GM19193 (cell line): ENCODE data around the gene SLC2A6.

ENCODE experiments used
- POLR2A ChIP-seq: IDR thresholded peaks from 4 replicates; pipeline ENCODE4 v1.6.1; 2011; ENCODE audit not compliant: insufficient read depth, insufficient read length; ENCODE audit errors: extremely low read depth

The SLC2A6 gene

GRCh38 chr9:133477461-133477860, 1.4 kb downstream of the SLC2A6 start:
- no peak for TF ChIP-seq POLR2A

DNA sequence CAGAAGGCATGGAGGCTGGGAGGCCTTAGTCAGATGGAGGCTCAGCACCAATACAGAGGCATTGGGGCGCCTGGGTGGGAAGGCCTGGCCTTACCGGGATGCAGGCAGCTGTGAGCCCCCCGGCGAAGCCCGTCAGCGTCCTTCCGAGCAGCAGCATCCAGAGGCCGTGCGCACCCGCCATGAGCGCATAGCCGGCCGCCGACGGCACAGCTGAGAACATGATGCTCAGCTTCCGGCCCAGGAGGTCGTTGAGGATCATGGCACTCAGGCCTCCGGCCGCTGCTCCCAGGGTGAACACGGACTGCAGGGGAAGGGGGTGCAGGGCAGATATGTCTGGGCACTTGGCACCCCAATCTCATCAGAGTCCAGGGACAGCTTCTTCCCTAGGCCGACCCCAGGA, 2.0 kb downstream of the SLC2A6 start:
- TF ChIP-seq POLR2A = no peak

GRCh38 chr9:133476036-133476931, 2.6 kb downstream of the SLC2A6 start:
- TF ChIP-seq POLR2A = no peak

GRCh38 chr9:133475292-133476012, 3.4 kb downstream of the SLC2A6 start:
- no peak for TF ChIP-seq POLR2A

DNA sequence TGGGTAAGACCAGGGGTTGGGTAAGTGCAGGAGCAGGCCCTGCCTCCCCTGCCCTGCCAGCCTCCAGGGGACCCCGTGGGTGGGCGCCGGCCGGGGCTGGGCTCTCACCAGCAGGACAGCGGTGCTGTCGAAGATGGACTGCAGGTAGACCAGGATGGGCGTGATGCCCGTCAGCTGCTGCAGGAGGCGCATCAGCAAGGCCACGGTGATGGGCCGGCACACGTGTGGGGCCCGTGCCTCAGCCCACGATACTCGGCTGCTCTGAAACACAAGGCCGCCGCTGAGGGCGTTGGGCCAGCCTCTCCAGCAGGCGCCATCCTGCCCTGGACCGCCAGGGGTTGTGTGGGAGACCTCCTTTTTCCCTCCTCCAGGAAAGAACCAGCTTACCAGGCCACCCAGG, 4.0 kb downstream of the SLC2A6 start:
- TF ChIP-seq POLR2A = no peak

DNA sequence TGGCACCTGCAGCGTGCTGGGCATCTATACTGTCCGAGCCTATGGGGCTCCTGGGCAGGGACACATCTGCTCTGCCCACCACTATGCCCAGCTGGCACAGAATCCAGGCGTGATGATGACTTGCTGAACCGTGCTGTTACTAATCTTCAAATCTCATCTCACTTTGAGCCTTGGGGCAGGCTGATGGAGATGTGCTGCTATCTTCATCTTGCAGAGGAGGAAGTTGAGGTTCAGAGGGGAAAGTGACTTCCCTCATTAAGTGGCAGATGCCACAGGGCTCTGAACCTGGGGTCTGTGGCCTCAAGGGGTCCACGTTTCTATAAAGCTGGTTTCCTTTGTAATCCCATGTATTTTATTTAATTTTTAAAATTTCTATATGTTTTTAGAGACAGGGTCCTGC, 4.7 kb downstream of the SLC2A6 start:
- no peak for TF ChIP-seq POLR2A

GRCh38 chr9:133473743-133474142, 5.2 kb downstream of the SLC2A6 start:
- no peak for TF ChIP-seq POLR2A

GRCh38 chr9:133472753-133473378, 6.0 kb downstream of the SLC2A6 start:
- no peak for TF ChIP-seq POLR2A

DNA sequence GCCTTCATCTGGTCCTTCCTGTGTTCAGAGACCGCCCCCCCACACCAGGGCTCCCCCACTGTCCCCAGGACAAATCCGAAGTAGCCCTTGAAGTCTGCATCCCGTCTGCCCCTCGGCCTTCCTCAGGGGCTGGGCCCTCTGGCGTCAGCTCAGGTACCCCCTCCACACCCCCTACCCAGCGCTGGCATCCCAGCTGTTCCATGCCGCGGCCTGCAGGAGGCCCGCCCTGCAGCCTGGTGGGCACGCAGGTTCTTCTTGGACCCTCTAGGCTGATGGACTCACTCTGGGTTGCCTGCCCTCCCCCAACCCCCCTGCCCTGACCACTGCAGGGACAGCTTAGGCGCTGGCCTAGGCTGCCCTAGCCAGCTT, 6.6 kb downstream of the SLC2A6 start:
- no peak for TF ChIP-seq POLR2A

- no peak for TF ChIP-seq POLR2A
These were observed 7.2 kb downstream of the SLC2A6 start for GRCh38 chr9:133471551-133472276.

DNA sequence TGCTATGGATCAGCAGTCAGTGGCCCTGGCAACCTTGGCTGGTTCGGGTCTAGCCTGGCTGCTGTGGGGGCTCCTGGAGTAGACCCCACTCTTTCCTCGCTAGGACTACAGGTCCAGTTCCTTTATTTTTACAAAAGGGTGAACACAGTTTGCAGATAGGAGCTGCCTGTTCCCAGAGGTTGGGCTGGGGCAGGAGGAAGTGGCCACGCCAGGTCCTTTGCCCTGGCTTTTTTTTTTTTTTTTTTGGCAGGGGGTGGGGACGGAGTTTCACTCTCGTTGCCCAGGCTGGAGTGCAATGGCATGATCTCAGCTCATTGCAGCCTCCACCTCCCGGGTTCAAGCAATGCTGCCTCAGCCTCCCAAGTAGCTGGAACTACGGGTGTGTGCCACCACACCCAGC, 7.9 kb downstream of the SLC2A6 start:
- TF ChIP-seq POLR2A = no peak

DNA sequence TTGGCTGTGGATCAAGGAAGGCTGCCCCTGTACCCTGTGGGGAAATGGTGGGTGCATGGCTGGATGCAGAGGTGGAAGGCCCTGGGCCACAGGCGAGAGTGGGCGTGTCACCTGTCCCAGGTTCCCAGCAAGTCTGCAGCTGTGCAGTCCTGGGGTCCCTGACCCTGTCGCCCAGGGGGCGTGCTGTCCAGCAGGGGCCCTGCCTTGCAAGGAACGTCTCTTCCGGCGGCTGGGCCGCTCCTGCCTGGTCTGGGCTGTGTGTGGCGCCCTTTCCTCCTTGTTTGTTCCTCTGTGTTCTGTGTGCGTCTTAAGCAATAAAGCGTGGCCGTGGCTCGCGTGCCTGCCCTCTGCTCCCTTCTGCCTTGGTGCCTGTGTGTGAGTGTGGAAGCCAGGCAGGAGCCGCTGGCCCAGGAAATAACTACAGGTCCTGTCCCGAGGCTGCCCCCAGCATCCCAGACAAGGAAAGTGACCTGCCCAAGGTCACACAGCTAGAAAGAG, 8.4 kb downstream of the SLC2A6 start:
- TF ChIP-seq POLR2A = peak; percentile 22

- TF ChIP-seq POLR2A = no peak
These were observed 10.0 kb downstream of the SLC2A6 start for GRCh38 chr9:133468777-133469421.

DNA sequence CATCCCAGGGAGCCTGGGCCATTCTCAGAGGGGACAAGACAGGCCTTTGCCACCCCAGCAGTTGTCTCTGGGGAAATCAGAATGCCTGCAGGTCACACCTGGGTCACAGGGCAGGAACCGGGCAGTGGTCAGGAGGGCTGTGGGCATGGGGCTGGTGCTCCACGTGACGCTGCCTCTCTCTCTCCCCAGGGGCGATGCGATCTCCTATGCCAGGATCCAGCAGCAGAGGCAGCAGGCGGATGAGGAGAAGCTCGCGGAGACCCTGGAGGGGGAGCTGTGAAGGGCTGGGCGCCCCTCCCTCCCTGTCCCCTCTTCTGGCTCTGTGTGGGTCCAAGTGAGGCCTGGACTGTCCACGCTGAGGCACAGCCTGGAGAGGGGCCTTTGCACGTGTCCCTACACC, 10.5 kb downstream of the SLC2A6 start:
- no peak for TF ChIP-seq POLR2A

DNA sequence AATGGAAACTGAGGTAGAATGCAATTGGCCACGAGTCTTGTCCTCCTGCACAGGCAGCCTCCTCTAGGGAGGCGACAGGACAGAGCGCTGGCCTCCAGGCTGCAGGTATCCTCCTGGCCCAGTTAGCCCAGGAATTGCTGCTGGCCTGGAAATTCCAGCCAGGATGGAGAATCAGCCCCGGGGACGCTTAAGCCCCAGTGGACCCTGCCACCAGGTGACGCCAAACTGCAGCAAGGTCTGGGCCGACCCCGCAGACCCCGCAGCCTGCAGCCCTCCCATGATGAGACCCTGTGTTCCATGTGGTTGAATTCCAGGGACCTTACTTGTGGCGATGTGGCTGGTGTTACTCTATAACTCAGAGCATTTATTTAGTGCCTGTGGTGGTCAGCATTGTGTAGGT, 11.8 kb downstream of the SLC2A6 start:
- TF ChIP-seq POLR2A = peak; percentile 8

DNA sequence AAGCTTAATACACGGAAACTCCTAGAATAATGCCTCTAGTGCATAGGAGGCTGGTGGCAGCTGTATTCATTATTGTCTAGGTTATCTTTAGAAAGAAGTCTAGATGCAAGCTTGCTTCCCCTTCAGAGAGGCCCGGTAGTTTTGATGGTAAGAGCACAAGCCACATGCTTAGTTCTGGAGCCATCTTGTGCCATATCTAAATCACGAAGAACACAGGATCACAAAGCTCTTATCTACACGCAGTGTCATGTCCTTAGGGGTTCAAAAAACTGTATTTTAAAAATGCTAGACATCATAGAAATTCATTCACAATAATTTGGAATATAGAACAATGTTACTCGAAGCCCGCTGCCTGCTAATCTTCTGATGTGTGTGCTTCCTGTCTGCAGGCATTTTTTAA, 12.9 kb downstream of the SLC2A6 start:
- no peak for TF ChIP-seq POLR2A
